ENCODE results near the gene KIF1B. TPM values are rescaled to one million over a fixed set of nuclear protein-coding genes. Genes with fewer than 3 reads are reported as not detected.

Gene KIF1B
- polyA plus RNA-seq, 1 of the 3 experiments (the other 2 are of a cell fraction), result 6.8 TPM

- ChIA-PET CTCF (interaction anchor here (0.6 kb wide), 1 partner anchor 18 kb away, joined by 3 read pairs; no protein-coding TSS in a partner anchor), POLR2A (no interaction called here)
- Histone ChIP-seq H2AFZ (ENCODE audit: low read depth) (no peak overlapping the region), H3K79me2 (ENCODE audit: insufficient read depth) (0 out of 2 replicates have a peak, but pooled peaks cover 3% of the 10 kb centered on the region), H4K20me1 (ENCODE audit: insufficient read depth) (no peaks in the 10 kb centered on the region), H3K4me1 (ENCODE audit: control insufficient read depth in 1 of 2, insufficient read depth in 2 of 2, low read depth in 1 of 2, low read length in 1 of 2) (no peaks in the 10 kb centered on the region), H3K9ac (no peak overlapping the region), H3K4me3 (ENCODE audit: low read depth in 2 of 2, low read length in 1 of 2) (no peak overlapping the region), H3F3A (replicated peaks; ENCODE audit: insufficient read depth) (no peaks in the 10 kb centered on the region), H3K36me3 (replicated peaks in 1 of 2; ENCODE audit: control insufficient read depth in 1 of 2, insufficient read depth in 2 of 2, low read length in 1 of 2) (peaks cover 16 to 23% of the 10 kb centered on the region in 2 experiments), H3K27me3 (ENCODE audit: insufficient read depth) (no peaks in the 10 kb centered on the region), H3K27ac (ENCODE audit: low read depth in 2 of 2, low read length in 1 of 2) (no peak overlapping the region), H3K9me3 (no peaks in the 10 kb centered on the region), H3K4me2 (no peak overlapping the region), H3K9me2 (no peaks in the 10 kb centered on the region)
- no peak for DNase-seq
- TF ChIP-seq ELF1 (IDR thresholded peaks at IDR 0.05) (no peak), RCOR1 (IDR thresholded peaks at IDR 0.05; ENCODE audit: low read length) (no peak), ZBTB33 (IDR thresholded peaks at IDR 0.05; ENCODE audit: borderline replicate concordance, low read depth) (no peak), CHD2 (IDR thresholded peaks at IDR 0.05; ENCODE audit: low read length, partially characterized antibody) (no peak), NRF1 (IDR thresholded peaks at IDR 0.05; ENCODE audit: low read depth, low read length) (no peak), USF1 (IDR thresholded peaks at IDR 0.05; ENCODE audit: borderline replicate concordance, low read depth) (no peak), YY1 (IDR thresholded peaks at IDR 0.05; ENCODE audit: low read depth) (no peak), MEF2A (IDR thresholded peaks at IDR 0.05; ENCODE audit: borderline replicate concordance, low read depth) (no peak), FOSL2 (IDR thresholded peaks at IDR 0.05; ENCODE audit: borderline replicate concordance, low read depth) (no peak), PBX3 (IDR thresholded peaks at IDR 0.05) (no peak), JUND (IDR thresholded peaks at IDR 0.05) (no peak)
- WGBS (ENCODE audit: low lambda C conversion rate), result 85% methylated on average over 4 of the region's 4 CpGs
Measured at GRCh38 chr1:10320336-10320735, 110.0 kb downstream of the KIF1B start.

GRCh38 chr1:10322821-10323220 is 112.5 kb downstream of the KIF1B start:
- TF ChIP-seq GABPA (IDR thresholded peaks at IDR 0.05; ENCODE audit: low read depth), result no peak
- TF ChIP-seq SIN3A (IDR thresholded peaks at IDR 0.05; ENCODE audit: borderline replicate concordance, low read depth, low read length), result no peak
- no peak for TF ChIP-seq TEAD4 (IDR thresholded peaks at IDR 0.05; ENCODE audit: borderline replicate concordance, insufficient read depth)
- TF ChIP-seq NFIC (IDR thresholded peaks at IDR 0.05; ENCODE audit: borderline replicate concordance), result no peak
- TF ChIP-seq IRF3 (IDR thresholded peaks at IDR 0.05; ENCODE audit: low read depth, low read length), result no peak
- no peak for TF ChIP-seq ZBTB33 (IDR thresholded peaks at IDR 0.05; ENCODE audit: borderline replicate concordance, low read depth)
- TF ChIP-seq TCF12 (IDR thresholded peaks at IDR 0.05), result no peak
- no peak for TF ChIP-seq ELF1 (IDR thresholded peaks at IDR 0.05)
- no peak for TF ChIP-seq YY1 (IDR thresholded peaks at IDR 0.05; ENCODE audit: low read depth)
- no peak for TF ChIP-seq USF1 (IDR thresholded peaks at IDR 0.05; ENCODE audit: borderline replicate concordance, low read depth)
- no peak for TF ChIP-seq FOXM1 (IDR thresholded peaks at IDR 0.05; ENCODE audit: low read depth)
- no peak for TF ChIP-seq RCOR1 (IDR thresholded peaks at IDR 0.05; ENCODE audit: low read length)
- TF ChIP-seq JUND (IDR thresholded peaks at IDR 0.05), result no peak
- no peak for TF ChIP-seq PBX3 (IDR thresholded peaks at IDR 0.05)
- no peak for TF ChIP-seq MEF2A (IDR thresholded peaks at IDR 0.05; ENCODE audit: borderline replicate concordance, low read depth)
- H3K27me3 ChIP-seq (ENCODE audit: insufficient read depth), result no peaks in the 10 kb centered on the region
- no peak for DNase-seq
- no peaks in the 10 kb centered on the region for H3F3A ChIP-seq (replicated peaks; ENCODE audit: insufficient read depth)
- peaks cover 23 to 27% of the 10 kb centered on the region in 2 experiments for H3K36me3 ChIP-seq (replicated peaks in 1 of 2; ENCODE audit: control insufficient read depth in 1 of 2, insufficient read depth in 2 of 2, low read length in 1 of 2)
- no peak overlapping the region for H3K4me2 ChIP-seq
- WGBS (ENCODE audit: low lambda C conversion rate), result 87% methylated on average over 7 of the region's 7 CpGs
- H3K79me2 ChIP-seq (ENCODE audit: insufficient read depth), result no peaks in the 10 kb centered on the region
- POLR2A ChIA-PET, result no interaction called here
- no peak overlapping the region for H3K4me3 ChIP-seq (ENCODE audit: low read depth in 2 of 2, low read length in 1 of 2)
- no peaks in the 10 kb centered on the region for H3K9me2 ChIP-seq
- no peak overlapping the region for H2AFZ ChIP-seq (ENCODE audit: low read depth)
- CTCF ChIA-PET, result no interaction called here
- H3K9me3 ChIP-seq, result no peaks in the 10 kb centered on the region
- no peaks in the 10 kb centered on the region for H3K4me1 ChIP-seq (ENCODE audit: control insufficient read depth in 1 of 2, insufficient read depth in 2 of 2, low read depth in 1 of 2, low read length in 1 of 2)
- no peak overlapping the region for H3K27ac ChIP-seq (ENCODE audit: low read depth in 2 of 2, low read length in 1 of 2)
- no peak overlapping the region for H3K9ac ChIP-seq
- H4K20me1 ChIP-seq (ENCODE audit: insufficient read depth), result no peaks in the 10 kb centered on the region

Data from SK-N-SH (cell line).